HEK293T (cell line): Measurements from ENCODE around the gene IFNAR1.

Experiments
- ARNT ChIP-seq: fragments of 450-650 bp; IDR thresholded peaks from 2 replicates; pipeline ENCODE4 v1.6.1; 2017; ENCODE audit warnings: mild to moderate bottlenecking
- HDGF ChIP-seq: fragments of 450-650 bp; IDR thresholded peaks from 2 replicates; pipeline ENCODE4 v1.6.1; 2017; ENCODE audit warnings: antibody characterized with exemption, borderline replicate concordance
- L3MBTL2 ChIP-seq: fragments of 450-650 bp; conservative IDR thresholded peaks from 2 replicates; pipeline ENCODE4 v1.6.1; 2016; ENCODE audit warnings: mild to moderate bottlenecking
- NFRKB ChIP-seq: fragments of 450-650 bp; IDR thresholded peaks from 2 replicates; pipeline ENCODE4 v1.6.1; 2016; ENCODE audit warnings: mild to moderate bottlenecking, moderate library complexity
- SP1 ChIP-seq: fragments of 450-650 bp; IDR thresholded peaks from 2 replicates; pipeline ENCODE4 v1.6.1; 2017
- SUZ12 ChIP-seq: fragments of 450-650 bp; IDR thresholded peaks from 2 replicates; pipeline ENCODE4 v1.6.1; 2016; ENCODE audit warnings: mild to moderate bottlenecking
- ZNF384 ChIP-seq: fragments of 450-650 bp; IDR thresholded peaks from 2 replicates; pipeline ENCODE4 v1.6.1; 2016
- TF ChIP-seq, protein P1 (sequence below): fragments of 450-650 bp; IDR thresholded peaks from 2 replicates; pipeline ENCODE4 v1.6.1; 2016

- TF ChIP-seq ZNF384 (no peak), HDGF (no peak), L3MBTL2 (no peak), SUZ12 (no peak), NFRKB (no peak), SP1 (no peak), ARNT (no peak)
- TF ChIP-seq, protein P1, sequence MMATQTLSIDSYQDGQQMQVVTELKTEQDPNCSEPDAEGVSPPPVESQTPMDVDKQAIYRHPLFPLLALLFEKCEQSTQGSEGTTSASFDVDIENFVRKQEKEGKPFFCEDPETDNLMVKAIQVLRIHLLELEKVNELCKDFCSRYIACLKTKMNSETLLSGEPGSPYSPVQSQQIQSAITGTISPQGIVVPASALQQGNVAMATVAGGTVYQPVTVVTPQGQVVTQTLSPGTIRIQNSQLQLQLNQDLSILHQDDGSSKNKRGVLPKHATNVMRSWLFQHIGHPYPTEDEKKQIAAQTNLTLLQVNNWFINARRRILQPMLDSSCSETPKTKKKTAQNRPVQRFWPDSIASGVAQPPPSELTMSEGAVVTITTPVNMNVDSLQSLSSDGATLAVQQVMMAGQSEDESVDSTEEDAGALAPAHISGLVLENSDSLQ: peak; percentile 28
Measured at GRCh38 chr21:33279330-33279820, 45.4 kb upstream of the IFNAR1 start.
